Right ventricle myocardium superior (tissue), 1 donor: Measurements from ENCODE around the gene RNF26. TPM values are rescaled to one million over a fixed set of nuclear protein-coding genes. Genes with fewer than 3 reads are reported as not detected.
A peak's percentile ranks its signal among the peaks of the same experiment; 100 is the strongest.
"Not testable (repeated sequence)": the region's sequence is repeated elsewhere in the genome, so short reads cannot be mapped to it uniquely, and the experiment has no call there.

Experiments used
- ATAC-seq: fragments of 200-7000 bp; cut with Tn5 transposase; one replicate; pipeline ENCODE4 v1.9.1; 2020; ENCODE audit warnings: mild to moderate bottlenecking; ENCODE audit not compliant: poor library complexity
- DNase-seq: peaks from one replicate; pipeline ENCODE4 v3.0.0-alpha.2; 2020
- intact Hi-C: fragments of 100-400 bp; cut with DNase I; formaldehyde crosslinking; loops from one replicate; pipeline ENCODE4 v1.11.2; 2022
- total RNA-seq: library from RNA; stranded (reverse); fragmentation: NEBNext Ultra II Directional; extraction: Animal tissue kit (Norgen Biotek cat#: 25700); gene quantifications from one replicate; pipeline ENCODE4 v1.2.1, GENCODE V29; 2021
- donor health status: DM: no; HTN: yes; CAD: no; lungs with severe emphysema.

RNF26 gene
- total RNA-seq, 1 donor from 2014 or later: 12.9 TPM

- intact Hi-C loops: loop anchor here (5.0 kb wide), 1 partner anchor 37 kb away; no protein-coding TSS in a partner anchor
- ATAC-seq (peak; percentile 2), DNase-seq (no peak)
Measured at GRCh38 chr11:119374632-119375336, 40.5 kb downstream of the RNF26 start.

GRCh38 chr11:119375337-119376196 is 41.2 kb downstream of the RNF26 start:
- intact Hi-C loops: loop anchor here (5.0 kb wide), 1 partner anchor 38 kb away; no protein-coding TSS in a partner anchor
- ATAC-seq (peak; percentile 62), DNase-seq (peak; percentile 90)

GRCh38 chr11:119376197-119376847 is 42.0 kb downstream of the RNF26 start:
- ATAC-seq (peak; percentile 20), DNase-seq (peak; percentile 74)
- intact Hi-C loops: loop anchor here (5.0 kb wide), 1 partner anchor 39 kb away; no protein-coding TSS in a partner anchor

GRCh38 chr11:119377112-119377901 is 43.0 kb downstream of the RNF26 start:
- intact Hi-C loops: loop anchor here (5.0 kb wide), 1 partner anchor 40 kb away; no protein-coding TSS in a partner anchor
- no peak for DNase-seq
- no peak for ATAC-seq

- ATAC-seq (no peak), DNase-seq (no peak)
- intact Hi-C loops: loop anchor here (5.0 kb wide), 1 partner anchor 41 kb away; no protein-coding TSS in a partner anchor
Measured at GRCh38 chr11:119377961-119378667, 43.8 kb downstream of the RNF26 start.

GRCh38 chr11:119378851-119379465 is 44.6 kb downstream of the RNF26 start:
- no peak for ATAC-seq

GRCh38 chr11:119380160-119380826 is 46.0 kb downstream of the RNF26 start:
- intact Hi-C loops: no loop called here
- ATAC-seq (no peak), DNase-seq (no peak)

More at GRCh38 chr11:119378851-119379465, 44.6 kb downstream of the RNF26 start:
- intact Hi-C loops: loop anchor here (5.0 kb wide), 1 partner anchor 42 kb away; no protein-coding TSS in a partner anchor
- no peak for DNase-seq

- ATAC-seq (no peak), DNase-seq (no peak)
- intact Hi-C loops: no loop called here
Measured at GRCh38 chr11:119380827-119381180, 46.5 kb downstream of the RNF26 start.

- intact Hi-C loops: no loop called here
- ATAC-seq (peak; percentile 90), DNase-seq (peak; percentile 98)
Measured at GRCh38 chr11:119381181-119381988, 47.1 kb downstream of the RNF26 start, which contains the start of gene USP2. Gene USP2 (minus strand): TSS chr11:119381690. CDS start chr11:119373480, 8,210 bp downstream.

GRCh38 chr11:119382101-119382500 is 47.8 kb downstream of the RNF26 start:
- intact Hi-C loops: no loop called here
- no peak for ATAC-seq

GRCh38 chr11:119382513-119382912 is 48.2 kb downstream of the RNF26 start:
- ATAC-seq, intact Hi-C loops, DNase-seq: not testable (repeated sequence)

More at GRCh38 chr11:119382101-119382500, 47.8 kb downstream of the RNF26 start:
- no peak for DNase-seq

- ATAC-seq: no peak
- intact Hi-C loops: no loop called here
- no peak for DNase-seq
Measured at GRCh38 chr11:119384332-119384731, 50.0 kb downstream of the RNF26 start.
